Measurements from ENCODE around the gene ASNS. TPM values are rescaled to one million over a fixed set of nuclear protein-coding genes. Genes with fewer than 3 reads are reported as not detected.
A peak's percentile ranks its signal among the peaks of the same experiment; 100 is the strongest.

The ASNS gene
- total RNA-seq, 2 donors from 2014 or later, result 11.0 to 13.1 TPM

- TF ChIP-seq POLR2AphosphoS5 (IDR thresholded peaks at IDR 0.05) (no peak), CTCF (IDR thresholded peaks at IDR 0.05) (no peak), POLR2A (IDR thresholded peaks at IDR 0.05) (no peak)
- H3K36me3 ChIP-seq, result no peaks in the 10 kb centered on the region
- intact Hi-C loops (cut with DNase I), result no loop called here
- H3K4me1 ChIP-seq (replicated peaks), result no peaks in the 10 kb centered on the region
- H3K4me3 ChIP-seq, result no peak overlapping the region
- no peak overlapping the region for H3K27ac ChIP-seq
- no peaks in the 10 kb centered on the region for H3K27me3 ChIP-seq (replicated peaks; ENCODE audit: insufficient read depth)
- no peaks in the 10 kb centered on the region for H3K9me3 ChIP-seq
- DNase-seq (ENCODE audit: low spot score), result no peak
- 81% methylated on average over 3 of the region's 3 CpGs for WGBS
Observed at GRCh38 chr7:97873606-97874005, 1.4 kb upstream of the ASNS start.

GRCh38 chr7:97871659-97872024 is 566 bp downstream of the ASNS start:
- WGBS, result 6% methylated on average over 21 of the region's 21 CpGs
- Histone ChIP-seq H3K4me1 (replicated peaks) (no peaks in the 10 kb centered on the region), H3K27ac (peak overlapping the region; percentile 66 to 72), H3K27me3 (replicated peaks; ENCODE audit: insufficient read depth) (no peaks in the 10 kb centered on the region), H3K36me3 (no peaks in the 10 kb centered on the region), H3K4me3 (peak overlapping the region; percentile 55 to 59), H3K9me3 (no peaks in the 10 kb centered on the region)
- no peak for TF ChIP-seq POLR2AphosphoS5 (IDR thresholded peaks at IDR 0.05)
- TF ChIP-seq CTCF (IDR thresholded peaks at IDR 0.05), result no peak
- TF ChIP-seq POLR2A (IDR thresholded peaks at IDR 0.05), result no peak
- intact Hi-C loops (cut with DNase I), result no loop called here
- DNase-seq (ENCODE audit: low spot score), result peak; percentile 10

- H3K27me3 ChIP-seq (replicated peaks; ENCODE audit: insufficient read depth), result no peaks in the 10 kb centered on the region
- DNase-seq (ENCODE audit: low spot score), result no peak
- H3K9me3 ChIP-seq, result no peaks in the 10 kb centered on the region
- H3K27ac ChIP-seq, result no peak overlapping the region
- H3K4me3 ChIP-seq, result no peak overlapping the region
- TF ChIP-seq POLR2A (IDR thresholded peaks at IDR 0.05), result no peak
- no peak for TF ChIP-seq POLR2AphosphoS5 (IDR thresholded peaks at IDR 0.05)
- TF ChIP-seq CTCF (IDR thresholded peaks at IDR 0.05), result no peak
- no peaks in the 10 kb centered on the region for H3K36me3 ChIP-seq
- intact Hi-C loops (cut with DNase I), result no loop called here
- WGBS, result 90% methylated on average over 10 of the region's 10 CpGs
- no peaks in the 10 kb centered on the region for H3K4me1 ChIP-seq (replicated peaks)
Observed at GRCh38 chr7:97868788-97869187, 3.4 kb downstream of the ASNS start.

GRCh38 chr7:97868314-97868713 is 3.9 kb downstream of the ASNS start:
- no peak for DNase-seq (ENCODE audit: low spot score)
- Histone ChIP-seq H3K4me3 (no peak overlapping the region), H3K27me3 (replicated peaks; ENCODE audit: insufficient read depth) (no peaks in the 10 kb centered on the region), H3K36me3 (no peaks in the 10 kb centered on the region), H3K4me1 (replicated peaks) (no peaks in the 10 kb centered on the region), H3K27ac (no peak overlapping the region), H3K9me3 (no peaks in the 10 kb centered on the region)
- TF ChIP-seq CTCF (IDR thresholded peaks at IDR 0.05), result no peak
- no peak for TF ChIP-seq POLR2A (IDR thresholded peaks at IDR 0.05)
- intact Hi-C loops (cut with DNase I), result no loop called here

GRCh38 chr7:97865104-97865503 is 7.1 kb downstream of the ASNS start:
- no peak for DNase-seq (ENCODE audit: low spot score)
- no peak overlapping the region for H3K27ac ChIP-seq
- H3K9me3 ChIP-seq, result no peaks in the 10 kb centered on the region
- H3K36me3 ChIP-seq, result no peaks in the 10 kb centered on the region
- no peaks in the 10 kb centered on the region for H3K4me1 ChIP-seq (replicated peaks)
- WGBS, result 56% methylated on average over 3 of the region's 3 CpGs
- intact Hi-C loops (cut with DNase I), result no loop called here
- no peak overlapping the region for H3K4me3 ChIP-seq
- no peak for TF ChIP-seq POLR2AphosphoS5 (IDR thresholded peaks at IDR 0.05)
- no peak for TF ChIP-seq POLR2A (IDR thresholded peaks at IDR 0.05)
- TF ChIP-seq CTCF (IDR thresholded peaks at IDR 0.05), result no peak
- no peaks in the 10 kb centered on the region for H3K27me3 ChIP-seq (replicated peaks; ENCODE audit: insufficient read depth)
